Hematopoietic multipotent progenitor cell treated with erythropoietin and hydrocortisone succinate and interleukin-3 and kit ligand, for 6 days (in vitro differentiated cells): ENCODE measurements around the gene LDLRAD4.
A peak's percentile ranks its signal among the peaks of the same experiment; 100 is the strongest.

Experiments
- DNase-seq: peaks from one replicate; pipeline ENCODE4 v3.0.0-alpha.2; 2015

LDLRAD4 gene

DNA sequence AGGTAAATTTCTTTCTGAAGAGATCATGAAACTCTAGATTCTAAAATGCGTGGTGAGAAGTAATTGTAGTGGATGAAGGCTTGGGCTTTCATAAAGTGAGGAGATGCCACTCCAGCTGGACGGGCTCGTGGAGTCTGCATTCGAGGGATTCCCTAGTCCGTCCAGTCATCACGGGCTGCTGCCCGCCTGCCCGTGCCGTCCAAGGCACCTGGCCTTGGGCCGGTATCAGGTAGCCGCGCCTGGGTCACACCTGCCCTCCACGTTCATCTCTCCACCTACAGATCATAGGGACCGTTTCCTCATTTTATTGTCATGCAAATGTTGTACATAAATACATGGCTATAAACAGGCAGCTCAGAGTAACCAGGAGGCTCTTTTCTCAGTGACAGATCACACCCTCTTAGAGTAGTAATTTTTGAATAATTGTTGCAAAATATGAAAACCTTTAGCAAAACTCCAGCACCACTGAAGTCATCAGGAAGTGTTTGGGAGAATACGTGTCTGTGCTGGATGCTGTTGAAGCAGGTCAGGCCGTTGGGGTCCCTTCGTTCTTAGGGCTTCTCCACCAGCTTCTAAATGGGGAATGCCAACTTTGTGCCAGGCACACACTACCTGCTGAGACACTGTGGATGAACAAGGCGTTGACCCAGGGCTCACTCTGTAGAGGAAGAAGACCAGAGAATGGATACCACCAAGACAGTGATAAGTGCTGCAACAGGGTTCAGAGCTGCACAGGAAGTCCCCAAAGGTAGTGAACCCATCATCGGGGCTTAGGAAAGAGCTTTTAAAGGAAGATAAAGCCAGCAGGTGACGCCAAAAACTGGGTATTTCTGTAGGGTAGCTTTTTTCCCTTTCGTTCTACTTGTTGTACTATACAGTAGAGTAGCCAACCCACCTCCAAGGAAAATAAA is 395.3 kb downstream of the LDLRAD4 start:
- DNase-seq, result peak; percentile 27

DNA sequence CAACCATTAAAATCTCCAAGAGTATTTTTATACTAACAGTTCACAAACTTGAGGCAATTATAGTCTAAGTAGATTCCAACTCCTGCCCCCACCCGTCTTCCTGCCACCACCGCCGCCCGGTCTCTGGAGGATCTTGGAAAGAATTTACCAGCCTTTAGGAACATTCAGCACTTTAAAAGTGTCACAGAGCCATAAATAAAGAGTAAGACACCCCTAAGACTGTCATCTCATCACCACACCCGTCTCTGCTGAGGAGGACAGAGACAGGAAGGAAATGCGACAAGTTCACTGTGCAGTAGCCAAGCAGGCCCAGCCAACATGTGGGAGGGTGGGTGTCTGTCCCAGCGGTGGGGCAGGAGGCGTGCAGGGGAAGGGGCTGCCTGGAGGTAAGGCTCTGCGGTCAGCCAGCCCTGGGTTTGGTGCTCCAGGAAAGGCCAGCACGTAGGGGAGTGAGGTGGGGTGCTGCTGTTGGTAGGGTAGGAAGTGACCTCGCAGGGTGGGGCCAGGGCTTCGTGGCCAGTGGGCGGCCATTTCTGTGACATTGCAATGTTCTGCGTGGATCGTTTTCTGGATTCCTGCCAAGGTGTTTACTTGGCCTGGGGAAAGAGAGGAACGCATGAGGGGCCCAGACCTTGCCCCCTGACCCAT is 396.2 kb downstream of the LDLRAD4 start:
- DNase-seq, result peak; percentile 61

DNA sequence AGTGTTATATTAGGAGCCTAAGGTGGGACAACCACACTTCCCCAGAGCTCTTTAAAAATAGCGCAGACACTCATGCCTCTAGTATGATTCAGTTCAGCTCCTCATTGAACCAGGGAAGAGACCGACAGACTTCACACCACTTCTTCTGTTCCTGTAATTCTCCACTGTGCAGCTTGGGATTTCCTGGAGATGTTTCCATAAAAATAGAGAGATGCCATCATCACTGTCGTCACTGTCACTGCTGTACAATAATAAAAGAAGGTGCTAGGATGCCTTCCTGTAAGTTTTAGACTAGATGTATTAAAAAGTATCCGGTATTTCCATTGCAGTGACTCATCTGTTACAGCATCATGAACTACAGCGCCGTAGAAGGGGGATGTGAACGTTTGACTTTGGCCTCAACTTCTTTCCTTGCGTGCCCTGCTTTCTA is 396.9 kb downstream of the LDLRAD4 start:
- no peak for DNase-seq

DNA sequence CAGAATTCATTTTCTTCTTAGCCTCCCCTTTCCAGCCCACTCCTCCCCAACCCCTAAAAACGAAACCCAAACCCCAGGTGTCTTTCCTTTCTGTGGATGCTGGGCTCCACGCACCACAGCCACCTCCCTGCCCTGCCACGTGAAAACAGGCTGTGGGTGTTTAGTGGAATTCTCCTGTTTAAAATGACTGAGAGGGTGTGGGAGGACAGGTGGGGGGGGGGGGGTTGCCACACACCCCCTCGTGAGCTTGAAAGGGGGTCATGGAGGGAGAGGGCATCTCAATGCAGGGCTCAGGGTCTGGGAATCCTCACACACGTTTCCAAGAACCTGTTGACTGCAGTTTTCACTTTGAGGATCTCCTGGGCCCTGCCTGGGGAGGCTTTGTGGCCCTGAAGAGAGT is 397.5 kb downstream of the LDLRAD4 start:
- no peak for DNase-seq

DNA sequence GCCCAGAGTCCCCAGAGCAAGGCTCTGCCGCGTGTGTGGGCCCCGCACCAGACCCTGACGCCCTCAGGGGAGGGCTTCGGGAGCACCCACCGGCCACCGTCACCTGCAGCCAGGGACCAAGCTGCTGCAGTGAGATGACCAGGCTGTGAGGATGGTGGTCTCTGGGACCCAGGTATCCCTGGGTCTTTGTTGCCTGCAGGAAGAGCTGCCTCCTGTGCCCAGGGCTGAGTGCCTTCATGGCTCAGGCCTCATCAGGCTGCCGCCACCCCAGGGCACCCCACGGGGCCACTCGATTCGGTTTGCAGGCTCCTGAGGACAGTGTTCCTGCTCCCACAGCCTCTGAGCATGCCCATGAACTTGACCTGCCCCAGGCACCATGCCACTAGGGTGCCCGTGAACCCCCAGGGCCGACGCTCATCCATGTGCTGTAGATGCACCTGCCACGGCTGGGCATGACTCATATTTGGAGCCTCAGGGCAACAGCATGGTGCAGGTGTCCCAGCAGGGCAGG is 398.0 kb downstream of the LDLRAD4 start:
- no peak for DNase-seq

DNA sequence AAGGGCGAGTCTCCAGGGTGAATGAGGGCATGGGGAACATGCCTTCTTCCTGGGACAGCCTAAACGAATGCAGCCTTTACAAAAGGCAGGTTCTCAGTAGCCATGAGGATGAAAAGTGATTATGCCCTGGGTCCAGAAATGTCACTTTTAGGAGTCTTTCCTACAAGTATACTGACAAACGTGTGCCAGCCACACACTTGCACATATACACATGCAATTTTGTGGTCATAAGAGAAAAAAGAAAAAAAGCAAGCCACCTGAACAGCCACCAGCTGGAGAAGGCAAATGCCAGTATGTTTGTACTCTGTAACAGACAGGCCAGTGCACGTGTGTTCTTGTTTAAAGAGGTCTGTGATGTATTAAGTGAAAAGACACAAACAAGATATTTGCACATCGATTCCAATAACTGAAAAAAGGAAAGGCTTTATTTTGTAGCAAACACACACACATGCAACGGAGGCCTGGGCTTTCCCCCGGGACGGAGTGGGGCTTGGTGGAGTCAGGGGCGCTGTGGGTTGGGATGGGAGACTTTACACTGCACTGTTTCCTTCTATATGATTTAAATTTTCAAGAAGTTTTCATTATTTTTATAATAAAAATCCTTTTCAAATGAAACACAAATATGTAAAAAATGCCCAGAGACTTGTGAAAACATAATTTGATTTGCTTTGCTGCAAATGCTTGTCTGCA is 399.4 kb downstream of the LDLRAD4 start:
- no peak for DNase-seq

DNA sequence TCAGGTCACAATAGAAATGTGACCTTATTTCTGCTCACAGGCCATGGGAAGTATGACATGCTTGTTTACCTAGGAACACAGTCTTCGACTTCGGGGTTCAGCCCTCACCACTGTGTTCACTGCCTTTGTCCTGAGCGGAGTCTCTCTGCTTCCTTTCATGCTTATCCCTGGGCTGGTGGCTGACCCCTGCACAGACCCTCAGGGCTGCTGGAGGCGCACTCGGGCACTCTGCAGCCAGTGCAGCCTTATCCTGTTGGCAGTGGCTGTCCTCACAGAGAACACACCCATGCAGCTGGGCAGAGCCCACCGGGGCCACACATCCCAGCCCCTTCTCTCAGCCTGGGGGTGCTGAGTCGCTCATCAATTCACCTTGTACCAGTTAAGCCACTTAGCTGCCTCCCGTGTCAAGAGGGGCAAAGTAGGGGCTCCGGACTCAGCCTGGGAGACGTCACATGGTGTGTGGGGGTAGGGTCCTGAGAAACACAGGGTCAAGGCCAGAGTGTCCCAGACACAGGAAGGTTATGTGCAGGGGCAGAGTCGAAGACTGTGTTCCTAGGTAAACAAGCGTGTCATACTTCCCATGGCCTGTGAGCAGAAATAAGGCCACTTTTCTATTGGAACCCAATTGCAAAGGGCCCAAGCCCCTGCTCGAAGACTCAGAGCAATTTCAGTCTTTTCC is 400.3 kb downstream of the LDLRAD4 start:
- peak; percentile 31 for DNase-seq

DNA sequence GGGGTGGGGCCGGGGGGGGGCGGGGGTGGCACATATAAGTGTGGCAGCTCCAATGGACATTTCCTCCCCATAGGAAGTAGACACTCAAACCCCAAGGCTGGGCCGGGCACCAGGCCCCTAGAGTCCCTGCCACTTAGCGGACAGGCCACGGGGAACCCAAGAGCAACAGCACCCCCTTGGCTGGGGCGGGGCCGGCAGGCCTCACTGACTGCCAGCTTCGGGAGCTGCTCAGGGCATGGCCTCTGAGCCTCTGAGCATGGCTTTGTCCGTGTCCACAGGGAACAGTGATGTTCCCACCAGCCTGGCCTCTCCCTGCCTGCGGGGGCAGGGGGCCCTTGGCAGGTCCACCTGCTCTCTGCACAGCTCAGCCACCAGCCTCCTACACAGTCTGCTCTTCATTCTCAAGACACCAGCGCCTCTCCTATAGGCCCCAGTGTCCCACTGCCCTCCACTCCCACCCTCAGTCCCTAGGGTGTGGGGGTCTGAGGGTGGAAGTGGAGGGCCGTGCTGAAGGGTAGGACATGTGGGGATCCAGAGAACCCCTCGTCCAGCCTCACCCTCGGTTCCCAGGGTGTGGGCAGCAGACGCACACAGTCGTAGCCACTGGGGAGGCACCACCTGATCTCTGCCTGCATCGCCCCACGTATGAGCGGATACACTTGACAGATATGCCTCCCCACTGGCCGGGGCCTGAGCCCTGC is 401.1 kb downstream of the LDLRAD4 start:
- DNase-seq, result peak; percentile 34

DNA sequence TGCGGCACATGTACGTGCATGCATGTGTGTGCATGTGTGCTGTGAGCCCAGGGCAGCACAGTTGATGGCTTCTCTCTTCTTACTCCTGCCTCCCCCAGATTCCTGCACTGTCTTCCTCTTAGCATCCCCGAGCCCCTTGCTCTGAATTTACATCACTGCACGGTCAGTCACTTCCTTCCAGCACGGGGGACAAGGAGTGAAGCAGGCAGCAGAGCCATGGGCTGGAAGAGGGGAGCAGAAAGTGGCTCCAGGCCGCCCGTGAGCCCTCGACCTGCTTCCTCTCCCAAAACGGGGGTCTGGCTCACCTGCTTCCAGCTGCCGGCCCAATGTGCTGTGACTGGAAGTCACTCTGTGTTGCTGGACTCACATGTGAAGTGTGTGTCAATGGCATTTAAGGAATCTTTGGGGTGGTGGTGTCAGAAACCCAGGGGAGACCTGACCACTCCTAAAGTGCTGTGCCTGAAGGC is 401.7 kb downstream of the LDLRAD4 start:
- DNase-seq, result no peak

DNA sequence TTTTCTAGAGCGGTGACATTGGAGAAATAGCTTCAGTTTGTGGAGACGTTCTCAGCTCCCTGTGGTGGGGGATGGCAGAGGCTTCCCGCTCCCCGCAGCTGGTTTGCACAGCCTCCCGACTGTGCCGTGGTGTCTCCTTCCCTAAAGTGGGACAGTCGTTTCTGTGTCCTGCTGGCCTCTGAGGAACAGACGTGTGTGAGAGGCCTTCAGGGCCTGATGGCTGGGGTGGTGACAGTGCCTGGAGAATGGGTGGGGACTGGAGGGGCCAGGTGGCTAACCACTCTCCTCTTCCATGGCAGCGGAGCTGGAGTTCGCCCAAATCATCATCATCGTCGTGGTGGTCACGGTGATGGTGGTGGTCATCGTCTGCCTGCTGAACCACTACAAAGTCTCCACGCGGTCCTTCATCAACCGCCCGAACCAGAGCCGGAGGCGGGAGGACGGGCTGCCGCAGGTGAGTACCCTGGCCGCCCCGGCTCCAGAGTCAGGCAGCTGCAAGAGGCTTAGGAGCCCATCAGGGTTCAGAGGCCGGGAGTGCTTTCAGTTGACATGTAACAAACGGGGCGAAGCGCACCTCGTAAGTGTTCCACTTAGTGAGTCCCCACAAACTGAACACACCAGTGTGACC is 402.4 kb downstream of the LDLRAD4 start:
- no peak for DNase-seq

DNA sequence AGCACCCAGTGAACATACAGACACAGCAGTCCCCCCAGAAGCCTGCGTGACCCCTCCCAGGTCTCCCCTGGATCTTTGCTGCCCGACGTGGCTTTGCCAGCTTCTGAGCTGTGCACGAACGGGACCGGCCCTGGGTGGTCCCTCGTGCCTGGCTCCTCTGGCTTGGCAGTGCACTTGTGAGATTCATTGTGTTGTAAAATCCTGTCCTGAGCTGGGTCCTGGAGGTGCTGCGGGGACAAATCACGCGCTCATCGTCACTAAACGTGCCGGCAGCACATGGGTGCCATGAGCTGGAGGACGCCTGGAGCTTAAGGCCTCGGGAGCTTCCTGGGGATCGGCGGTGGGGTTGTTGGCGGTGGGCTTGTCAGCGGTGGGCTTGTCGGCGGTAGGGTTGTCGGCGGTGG is 402.9 kb downstream of the LDLRAD4 start:
- no peak for DNase-seq

DNA sequence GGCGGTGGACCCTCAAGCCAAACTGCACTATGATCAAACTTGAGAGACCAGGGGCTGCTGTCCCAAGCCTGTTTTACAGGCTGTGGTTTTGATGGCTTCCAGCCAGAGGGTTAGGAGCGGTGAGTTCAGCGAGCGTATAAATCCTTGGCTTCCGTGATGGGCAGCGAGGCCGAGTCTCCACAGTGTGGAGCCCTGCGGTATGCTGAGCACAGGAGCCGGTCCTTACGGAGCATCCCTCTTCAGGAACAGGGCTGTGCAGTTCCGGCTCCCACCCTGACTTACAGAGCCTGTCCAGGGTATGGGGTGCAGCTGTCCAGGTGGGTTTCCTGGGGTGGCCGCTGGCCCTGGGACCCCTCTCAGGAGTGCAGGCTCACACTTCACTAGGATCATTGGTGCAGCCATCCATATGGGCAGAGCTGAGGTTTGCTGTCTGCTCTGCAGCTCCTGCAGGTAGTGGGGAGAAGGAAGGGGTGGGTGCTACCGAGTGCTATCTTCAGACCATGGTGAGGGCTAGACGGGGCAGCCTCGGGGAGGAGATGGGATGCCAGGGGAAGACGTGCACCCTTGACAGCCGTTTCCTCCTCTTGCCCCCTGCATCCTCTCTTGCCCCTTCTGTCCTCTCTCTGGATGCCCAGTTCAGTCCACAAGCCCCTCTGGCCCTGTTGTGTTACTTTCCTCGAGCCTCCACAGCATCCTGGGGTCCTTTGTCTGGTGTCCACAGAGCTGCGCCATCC is 403.5 kb downstream of the LDLRAD4 start:
- DNase-seq, result no peak

DNA sequence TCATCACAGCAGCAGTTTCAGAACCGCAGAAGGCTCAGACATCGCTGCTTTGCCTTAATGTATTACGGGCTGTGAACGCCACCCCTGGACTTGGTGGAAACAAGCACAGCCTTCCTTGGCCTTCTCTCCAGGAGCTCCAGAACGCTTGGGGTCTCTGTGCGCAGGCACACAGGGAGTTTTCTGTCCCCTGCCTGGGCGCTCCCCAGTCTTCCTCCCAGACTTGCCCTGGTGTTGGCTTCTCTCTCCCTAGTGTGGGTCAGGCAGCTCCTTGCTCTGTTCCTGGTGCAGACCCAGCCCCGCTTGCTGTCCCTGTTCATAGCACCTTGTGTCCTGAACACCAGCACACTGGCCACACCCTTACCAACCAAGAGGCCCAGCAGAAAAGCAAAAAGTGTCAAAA is 404.2 kb downstream of the LDLRAD4 start:
- DNase-seq, result no peak

DNA sequence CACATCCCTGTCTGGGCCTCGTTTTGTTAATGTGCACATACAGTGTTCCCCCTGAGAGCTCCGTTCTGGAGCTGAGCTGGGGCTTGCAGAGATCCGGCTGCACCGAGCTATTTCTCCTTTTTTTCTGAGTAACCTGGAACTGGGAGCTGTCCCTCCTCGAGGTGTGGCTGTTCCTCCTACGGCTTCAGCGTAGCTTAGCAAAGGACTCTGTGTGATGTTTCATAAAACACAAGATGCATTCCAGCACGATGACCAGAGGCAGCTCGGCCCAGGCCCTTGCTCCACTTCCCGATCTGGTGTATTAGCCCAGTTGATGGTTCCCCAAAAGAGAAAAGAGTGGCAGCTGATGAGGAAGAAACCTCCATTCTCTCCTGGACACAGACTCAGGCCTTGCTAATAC is 404.8 kb downstream of the LDLRAD4 start:
- DNase-seq, result no peak

DNA sequence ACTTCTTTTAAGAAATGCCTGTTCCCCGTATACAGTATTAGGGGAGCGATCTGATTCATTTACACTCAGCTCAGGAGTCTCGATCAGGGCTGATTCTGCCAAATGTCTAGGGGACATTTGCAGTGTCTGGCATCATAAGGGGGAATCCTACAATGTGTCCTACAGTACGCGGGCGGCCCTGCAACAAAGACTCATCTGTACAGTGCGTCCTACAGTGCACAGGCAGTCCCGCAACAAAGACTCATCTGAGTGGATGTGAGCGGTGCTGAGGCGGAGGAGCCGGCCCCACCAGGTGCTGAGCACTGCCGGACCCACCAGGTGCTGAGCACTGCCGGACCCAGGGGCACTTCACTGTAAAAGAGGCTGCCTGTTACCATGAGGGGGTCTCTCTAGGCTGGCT is 405.3 kb downstream of the LDLRAD4 start:
- DNase-seq, result no peak

DNA sequence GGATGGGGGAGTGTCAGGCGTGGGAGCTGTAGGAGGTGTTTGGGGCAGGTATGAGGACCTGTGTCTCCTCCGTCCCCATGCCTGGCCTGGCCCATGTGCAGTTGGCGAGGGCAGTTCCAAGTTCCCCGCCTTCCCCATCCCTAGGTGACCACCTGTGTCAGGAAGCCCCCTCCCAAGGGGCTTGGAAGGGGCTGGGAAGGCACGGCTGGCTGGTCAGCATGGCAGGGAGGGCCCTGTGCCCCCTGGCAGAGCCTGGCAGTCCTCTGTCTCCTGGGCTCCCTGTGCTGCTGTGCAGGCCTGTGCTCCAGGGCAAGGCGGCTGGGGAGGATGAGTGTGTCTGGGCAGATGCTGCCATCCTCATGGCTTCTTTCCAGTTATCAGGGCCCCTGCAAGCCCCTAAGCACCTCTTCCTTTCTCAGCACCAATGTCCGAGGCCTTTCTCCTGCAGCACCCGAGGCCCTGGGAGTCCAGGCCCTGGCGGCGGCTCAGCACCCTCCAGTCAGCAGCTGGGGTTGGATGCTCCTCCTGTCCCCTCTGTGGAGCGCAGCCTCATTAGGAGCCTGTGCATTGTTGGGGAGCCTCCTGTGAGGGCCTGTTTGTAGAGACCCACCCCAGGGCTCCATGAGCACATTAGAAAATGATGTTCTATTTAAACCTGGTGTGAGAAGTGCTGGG is 406.1 kb downstream of the LDLRAD4 start:
- no peak for DNase-seq

DNA sequence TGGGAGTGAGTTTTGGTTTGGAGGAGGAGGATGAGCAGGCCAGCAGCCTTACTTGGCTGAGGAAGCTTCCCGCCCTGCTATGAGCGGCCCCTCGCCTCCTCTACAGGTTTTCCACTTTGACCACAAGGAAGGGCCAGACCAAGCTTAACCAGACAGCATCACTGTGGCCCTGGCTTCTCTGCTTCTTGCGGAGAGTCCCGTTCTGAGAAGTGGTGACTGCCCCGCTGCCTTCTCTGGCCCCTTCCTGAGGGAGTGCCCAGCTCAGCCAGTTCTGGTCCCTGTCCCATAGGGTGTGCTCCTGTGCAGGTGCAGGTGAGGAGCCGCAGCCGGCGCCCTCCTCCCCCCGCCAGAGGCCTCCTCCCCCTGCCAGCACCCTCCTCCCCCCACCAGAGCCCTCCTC is 406.8 kb downstream of the LDLRAD4 start:
- no peak for DNase-seq

DNA sequence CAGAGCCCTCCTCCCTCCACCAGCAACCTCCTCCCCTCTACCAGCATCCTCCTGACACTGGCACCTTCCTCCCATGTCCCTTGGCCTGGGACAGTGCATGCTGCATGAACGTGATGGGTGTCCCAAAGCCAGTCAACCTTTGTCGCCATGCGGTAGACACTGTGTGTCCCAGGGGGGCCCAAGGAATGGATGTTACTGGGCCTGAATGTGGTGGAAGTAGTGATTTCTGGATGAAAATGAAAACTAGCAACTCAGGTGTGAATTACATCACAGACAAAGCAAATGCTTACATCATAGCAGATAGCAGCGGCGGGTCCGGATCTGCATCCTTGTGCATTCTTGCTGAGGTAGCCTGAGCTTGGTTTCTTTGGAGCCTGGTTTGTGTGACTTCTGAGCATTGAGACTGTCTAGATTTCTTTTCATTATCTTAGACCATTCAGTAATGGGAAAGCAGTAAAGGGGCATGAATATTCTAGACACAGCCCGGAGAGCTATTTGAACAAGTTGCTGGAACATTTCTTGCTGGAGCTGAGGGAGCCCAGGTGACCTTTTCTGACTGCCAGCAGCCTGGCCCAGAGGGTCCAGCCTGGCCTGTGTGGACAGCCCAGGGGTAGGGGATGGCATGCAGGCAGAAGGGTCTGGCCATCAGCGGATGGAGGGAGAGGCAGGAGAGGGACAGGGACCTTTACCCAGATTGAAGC is 407.4 kb downstream of the LDLRAD4 start:
- no peak for DNase-seq

DNA sequence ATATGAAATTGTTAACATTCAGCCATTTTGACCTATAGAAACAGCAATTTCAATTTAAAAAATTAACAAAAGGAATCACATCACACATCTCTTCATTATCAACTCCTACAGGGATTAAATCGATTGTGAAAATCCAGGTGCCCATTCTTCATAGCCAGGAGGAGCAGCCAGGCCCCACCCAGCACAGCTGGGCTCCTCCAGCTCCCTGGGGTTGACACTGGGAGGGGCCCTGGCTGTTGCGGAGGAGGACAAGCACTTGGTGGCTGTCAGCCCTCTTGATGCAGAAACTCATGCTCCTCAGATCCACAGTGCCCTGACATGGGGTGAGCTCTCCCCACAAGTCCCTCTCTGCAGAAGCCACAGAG is 408.0 kb downstream of the LDLRAD4 start:
- DNase-seq, result no peak

DNA sequence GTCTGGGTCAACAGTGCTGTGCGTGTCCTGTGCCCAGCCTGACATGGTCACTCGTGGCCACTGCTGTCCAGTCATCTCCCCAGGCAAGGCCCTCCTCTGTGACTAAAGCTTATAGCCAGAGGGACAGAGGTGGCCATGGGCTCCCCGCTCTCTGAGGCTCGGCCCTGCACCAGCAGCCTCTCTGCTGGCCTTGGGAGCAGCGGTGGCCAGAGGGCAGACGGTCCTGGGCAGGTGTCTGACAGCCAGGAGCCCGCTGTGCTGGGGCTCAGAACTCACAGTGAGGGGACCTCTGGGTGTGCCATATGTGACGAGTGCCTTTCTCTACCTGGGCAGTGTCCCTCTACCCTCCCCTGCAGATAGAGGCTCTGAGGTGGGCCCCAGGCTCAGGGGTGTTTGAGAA is 409.1 kb downstream of the LDLRAD4 start:
- DNase-seq, result no peak
